Measurements from ENCODE around the gene ZDHHC6. TPM values are rescaled to one million over a fixed set of nuclear protein-coding genes. Genes with fewer than 3 reads are reported as not detected.

ZDHHC6 gene
- total RNA-seq, 1 experiment from 2014 or later, result 35.2 TPM

DNA sequence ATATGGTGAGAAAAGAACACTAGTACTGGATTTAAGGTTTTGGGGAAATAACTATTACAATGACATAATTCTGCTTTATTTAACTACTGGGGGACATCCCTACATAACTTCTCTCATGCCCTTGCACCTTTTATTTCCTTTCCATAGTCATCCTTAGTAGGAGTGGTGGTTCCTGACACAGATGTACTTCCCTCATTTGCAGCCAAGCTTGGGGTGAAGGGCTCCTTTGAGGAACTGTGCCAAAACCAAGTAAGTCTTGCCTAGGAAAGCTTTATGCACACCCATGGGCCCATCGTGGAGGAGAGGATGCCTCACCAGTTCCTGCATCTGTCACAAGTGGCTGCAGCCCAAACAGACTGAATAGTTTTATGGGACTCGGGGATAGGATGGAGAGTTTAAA lies 20.6 kb downstream of the ZDHHC6 start:
- no peaks in the 10 kb centered on the region for H3K4me1 Mint-ChIP-seq
- Histone ChIP-seq H3K4me1 (ENCODE audit: insufficient read depth, low read length) (no peaks in the 10 kb centered on the region), H2BK20ac (ENCODE audit: low read depth, low read length, poor library complexity, severe bottlenecking) (no peak overlapping the region), H3K27ac (ENCODE audit: insufficient read length, low read depth, low read length) (no peak overlapping the region), H3K9ac (ENCODE audit: extremely low read depth, insufficient read length, low read length) (no peak overlapping the region), H3K23me2 (ENCODE audit: insufficient read length, low read depth, low read length, poor library complexity, severe bottlenecking) (no peaks in the 10 kb centered on the region), H2BK120ac (ENCODE audit: low read depth, low read length, poor library complexity, severe bottlenecking) (no peak overlapping the region), H3K23ac (ENCODE audit: insufficient read length, low read depth, low read length) (no peak overlapping the region), H4K20me1 (ENCODE audit: control insufficient read depth, insufficient read depth, insufficient read length) (no peaks in the 10 kb centered on the region), H3K14ac (ENCODE audit: insufficient read depth, low read length) (no peak overlapping the region), H2BK15ac (ENCODE audit: low read depth, low read length) (no peak overlapping the region), H3K27me3 (ENCODE audit: insufficient read depth, low read length) (no peaks in the 10 kb centered on the region), H4K91ac (ENCODE audit: insufficient read length, low read depth, low read length) (no peak overlapping the region), H3K56ac (ENCODE audit: insufficient read length, low read depth, low read length) (no peak overlapping the region), H2AFZ (ENCODE audit: low read length) (no peak overlapping the region), H3K4me2 (ENCODE audit: insufficient read depth, insufficient read length, low read length) (no peak overlapping the region), H4K8ac (replicated peaks; ENCODE audit: insufficient read length, low read depth, low read length) (no peak overlapping the region), H3K9me3 (ENCODE audit: control insufficient read depth, low read depth, low read length) (no peaks in the 10 kb centered on the region), H2BK12ac (ENCODE audit: insufficient read length, low read depth, low read length) (no peak overlapping the region), H4K5ac (ENCODE audit: insufficient read length, low read depth, low read length) (no peak overlapping the region), H3K18ac (ENCODE audit: insufficient read length, low read depth, low read length) (no peak overlapping the region), H2BK5ac (ENCODE audit: insufficient read length, low read length) (no peak overlapping the region), H2AK5ac (ENCODE audit: insufficient read length, low read length) (no peak overlapping the region), H3K79me2 (ENCODE audit: insufficient read depth, low read length) (no peaks in the 10 kb centered on the region), H3K79me1 (ENCODE audit: insufficient read depth, low read depth, low read length, poor library complexity, severe bottlenecking) (no peaks in the 10 kb centered on the region), H3K4ac (ENCODE audit: low read depth, low read length) (no peak overlapping the region), H3T11ph (ENCODE audit: low read length) (no peak overlapping the region)
- TF ChIP-seq, protein P1, sequence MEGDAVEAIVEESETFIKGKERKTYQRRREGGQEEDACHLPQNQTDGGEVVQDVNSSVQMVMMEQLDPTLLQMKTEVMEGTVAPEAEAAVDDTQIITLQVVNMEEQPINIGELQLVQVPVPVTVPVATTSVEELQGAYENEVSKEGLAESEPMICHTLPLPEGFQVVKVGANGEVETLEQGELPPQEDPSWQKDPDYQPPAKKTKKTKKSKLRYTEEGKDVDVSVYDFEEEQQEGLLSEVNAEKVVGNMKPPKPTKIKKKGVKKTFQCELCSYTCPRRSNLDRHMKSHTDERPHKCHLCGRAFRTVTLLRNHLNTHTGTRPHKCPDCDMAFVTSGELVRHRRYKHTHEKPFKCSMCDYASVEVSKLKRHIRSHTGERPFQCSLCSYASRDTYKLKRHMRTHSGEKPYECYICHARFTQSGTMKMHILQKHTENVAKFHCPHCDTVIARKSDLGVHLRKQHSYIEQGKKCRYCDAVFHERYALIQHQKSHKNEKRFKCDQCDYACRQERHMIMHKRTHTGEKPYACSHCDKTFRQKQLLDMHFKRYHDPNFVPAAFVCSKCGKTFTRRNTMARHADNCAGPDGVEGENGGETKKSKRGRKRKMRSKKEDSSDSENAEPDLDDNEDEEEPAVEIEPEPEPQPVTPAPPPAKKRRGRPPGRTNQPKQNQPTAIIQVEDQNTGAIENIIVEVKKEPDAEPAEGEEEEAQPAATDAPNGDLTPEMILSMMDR (conservative IDR thresholded peaks at IDR 0.05), result no peak
- no peak for DNase-seq
- H3K27ac Mint-ChIP-seq, result no peak overlapping the region
- no peak overlapping the region for H3K4me3 Mint-ChIP-seq
- no CpG with 5 or more reads among the region's 2 CpGs for WGBS (ENCODE audit: extremely low coverage, insufficient read length, low lambda C conversion rate)
- H3K9me3 Mint-ChIP-seq, result no peaks in the 10 kb centered on the region
- H3K36me3 Mint-ChIP-seq (ENCODE audit: insufficient read depth in 1 of 3, low read depth in 3 of 3), result peaks cover 2 to 12% (median 6%) of the 10 kb centered on the region in 3 experiments
- H3K27me3 Mint-ChIP-seq (ENCODE audit: low read depth), result no peaks in the 10 kb centered on the region; the same call in 1 of the 2 replicates

Measured in H9 (cell line).